ENCODE results near the gene DNAH3. TPM values are rescaled to one million over a fixed set of nuclear protein-coding genes. Genes with fewer than 3 reads are reported as not detected.

Gene DNAH3
- total and polyA plus RNA-seq, 2 of the 8 experiments (the other 6 are each of a cell fraction or from before 2014, with no cell fraction given), result 0.57 to 0.71 TPM

DNA sequence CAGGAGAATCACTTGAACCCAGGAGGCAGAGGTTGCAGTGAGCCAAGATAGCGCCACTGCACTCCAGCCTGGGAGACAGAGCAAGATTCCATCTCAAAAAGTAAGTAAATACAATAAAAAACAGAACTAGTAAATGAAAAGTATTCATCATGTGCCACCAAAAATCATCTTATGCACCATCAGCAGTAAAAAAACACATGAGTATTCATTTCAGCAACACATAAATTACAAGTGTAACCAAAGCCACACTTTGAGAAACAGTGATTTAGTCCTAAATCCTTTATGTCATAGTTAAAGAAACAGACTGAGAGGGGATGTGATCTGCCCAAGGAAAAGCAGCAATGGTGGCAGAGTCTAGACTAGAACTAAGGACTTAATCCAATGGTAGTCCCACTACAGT lies 263.4 kb downstream of the DNAH3 start:
- Histone ChIP-seq H3K14ac (ENCODE audit: insufficient read length) (no peak overlapping the region), H3K79me2 (ENCODE audit: control insufficient read depth in 1 of 2, insufficient read depth in 2 of 2, low read length in 2 of 2) (peaks cover 2 to 75% of the 10 kb centered on the region in 2 experiments; a peak in 2 of 4 replicates)
- CTCF ChIA-PET (ENCODE audit: partially characterized antibody), result interaction anchor here (1.0 to 1.2 kb wide), 2 partner anchors 24 to 37 kb away, joined by 3 read pairs; no protein-coding TSS in a partner anchor
- TF ChIP-seq RBBP5 (IDR thresholded peaks at IDR 0.05; ENCODE audit: borderline replicate concordance, low read depth, low read length), result no peak
- TF ChIP-seq EGR1 (IDR thresholded peaks at IDR 0.05; ENCODE audit: borderline replicate concordance, low read depth, low read length), result no peak
- TF ChIP-seq KDM5A (IDR thresholded peaks at IDR 0.05; ENCODE audit: low read length), result no peak
- TF ChIP-seq POLR2AphosphoS5 (IDR thresholded peaks at IDR 0.05; ENCODE audit: low read depth, low read length), result no peak
- no peak for TF ChIP-seq BRCA1 (IDR thresholded peaks at IDR 0.05; ENCODE audit: low read depth, low read length)
- TF ChIP-seq, protein P1, sequence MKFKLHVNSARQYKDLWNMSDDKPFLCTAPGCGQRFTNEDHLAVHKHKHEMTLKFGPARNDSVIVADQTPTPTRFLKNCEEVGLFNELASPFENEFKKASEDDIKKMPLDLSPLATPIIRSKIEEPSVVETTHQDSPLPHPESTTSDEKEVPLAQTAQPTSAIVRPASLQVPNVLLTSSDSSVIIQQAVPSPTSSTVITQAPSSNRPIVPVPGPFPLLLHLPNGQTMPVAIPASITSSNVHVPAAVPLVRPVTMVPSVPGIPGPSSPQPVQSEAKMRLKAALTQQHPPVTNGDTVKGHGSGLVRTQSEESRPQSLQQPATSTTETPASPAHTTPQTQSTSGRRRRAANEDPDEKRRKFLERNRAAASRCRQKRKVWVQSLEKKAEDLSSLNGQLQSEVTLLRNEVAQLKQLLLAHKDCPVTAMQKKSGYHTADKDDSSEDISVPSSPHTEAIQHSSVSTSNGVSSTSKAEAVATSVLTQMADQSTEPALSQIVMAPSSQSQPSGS (IDR thresholded peaks at IDR 0.05; ENCODE audit: low read length), result no peak
- no peak for TF ChIP-seq SP2 (IDR thresholded peaks at IDR 0.05; ENCODE audit: low read length)
- no peak for TF ChIP-seq SP4 (IDR thresholded peaks at IDR 0.05; ENCODE audit: low read length)
- no peak for TF ChIP-seq RXRA (IDR thresholded peaks at IDR 0.05; ENCODE audit: insufficient read depth, low read depth, low read length)
- TF ChIP-seq CREB1 (IDR thresholded peaks at IDR 0.05), result no peak
- TF ChIP-seq GABPA (IDR thresholded peaks at IDR 0.05; ENCODE audit: borderline replicate concordance, insufficient read depth, low read length), result no peak
- TF ChIP-seq EZH2 (IDR thresholded peaks at IDR 0.05; ENCODE audit: low read depth, low read length, severe bottlenecking), result no peak

More for the DNA sequence above, 263.4 kb downstream of the DNAH3 start:
- FAIRE-seq, result no peak
- Histone ChIP-seq H3K4me3 (ENCODE audit: extremely low read depth in 1 of 4, insufficient read depth in 2 of 4, low read depth in 3 of 4, low read length in 4 of 4) (no peak overlapping the region), H2BK120ac (replicated peaks; ENCODE audit: low read depth, low read length) (no peak overlapping the region), H3K4me1 (replicated peaks in 1 of 4; ENCODE audit: control insufficient read depth in 3 of 4, insufficient read depth in 4 of 4, low read length in 3 of 4) (peaks cover 0 to 12% (median 6%) of the 10 kb centered on the region in 4 experiments; a peak in 4 of 7 replicates), H3K9me3 (ENCODE audit: insufficient read depth in 2 of 2, low read depth in 1 of 2, low read length in 1 of 2) (no peaks in the 10 kb centered on the region), H3K23me2 (ENCODE audit: low read depth, low read length) (no peaks in the 10 kb centered on the region), H4K8ac (ENCODE audit: extremely low read depth, insufficient read depth, low read length) (no peak overlapping the region), H2BK15ac (ENCODE audit: low read length) (no peak overlapping the region), H3K27ac (ENCODE audit: low read depth, low read length) (no peak overlapping the region), H2BK5ac (ENCODE audit: low read depth, low read length) (no peak overlapping the region), H3K18ac (ENCODE audit: extremely low read depth, low read length) (no peak overlapping the region), H3K4ac (replicated peaks; ENCODE audit: insufficient read length, low read depth, low read length) (no peak overlapping the region), H3K79me1 (ENCODE audit: low read depth, low read length) (peaks cover 10% of the 10 kb centered on the region; the same call in 1 of the 2 replicates), H3K4me2 (ENCODE audit: insufficient read depth in 1 of 2, low read depth in 2 of 2, low read length in 2 of 2) (no peak overlapping the region), H2AK5ac (ENCODE audit: low read depth, low read length) (no peak overlapping the region), H2BK12ac (ENCODE audit: low read depth, low read length) (no peak overlapping the region), H3K27me3 (replicated peaks in 1 of 4; ENCODE audit: control insufficient read depth in 3 of 4, extremely low read depth in 1 of 4, insufficient read depth in 3 of 4, low read length in 3 of 4) (no peaks in the 10 kb centered on the region), H2AFZ (ENCODE audit: low read length) (no peak overlapping the region), H3K36me3 (ENCODE audit: control insufficient read depth in 2 of 4, insufficient read depth in 4 of 4, low read length in 3 of 4) (no peaks in the 10 kb centered on the region), H4K5ac (ENCODE audit: insufficient read length, low read depth, low read length) (no peak overlapping the region), H3K9ac (replicated peaks in 1 of 4; ENCODE audit: extremely low read depth in 1 of 4, low read depth in 3 of 4, low read length in 3 of 4) (no peak overlapping the region), H2BK20ac (ENCODE audit: low read length) (no peak overlapping the region), H4K20me1 (replicated peaks in 1 of 2; ENCODE audit: control insufficient read depth in 1 of 2, insufficient read depth in 2 of 2, low read length in 2 of 2) (no peaks in the 10 kb centered on the region), H3K23ac (ENCODE audit: insufficient read length) (no peak overlapping the region), H4K91ac (replicated peaks; ENCODE audit: insufficient read length, low read length) (no peak overlapping the region), H3K56ac (replicated peaks; ENCODE audit: insufficient read length, low read depth, low read length) (no peak overlapping the region)
- WGBS, 2 experiments (ENCODE audit: extremely low coverage in 1 of 2, insufficient coverage in 1 of 2, insufficient read length in 1 of 2, insufficient replicate concordance in 2 of 2, low coverage in 1 of 2, low lambda C conversion rate in 2 of 2, missing lambda C conversion rate in 1 of 2), result 100% methylated on average over 1 of the region's 1 CpG; no CpG with 5 or more reads in 1 of the 2 experiments
- POLR2A ChIA-PET (ENCODE audit: partially characterized antibody), result interaction anchor here (1.8 kb wide), 1 partner anchor 19 kb away, joined by 4 read pairs; no protein-coding TSS in a partner anchor
- no peak for DNase-seq (ENCODE audit: low read depth in 1 of 2, low spot score in 2 of 2)

All from H1 (cell line).